Naive thymus-derived CD8-positive, alpha-beta T cell (primary cell): ENCODE results near the gene PBX4. TPM values are rescaled to one million over a fixed set of nuclear protein-coding genes. Genes with fewer than 3 reads are reported as not detected.
"Not testable (repeated sequence)": the region's sequence is repeated elsewhere in the genome, so short reads cannot be mapped to it uniquely, and the experiment has no call there.

Source experiments
- ATAC-seq, 2 donors: fragments of 150-1000 bp; cut with Tn5 transposase in 1 of 2; sonication (Bioruptor Pico), chemical (Tn5 transposase) in 1 of 2; 1 replicate in 1 of 2; 2 replicates in 1 of 2; pipeline ENCODE4 v1.10.0; 2021; ENCODE audit warnings: mild to moderate bottlenecking in 2 of 2, moderate library complexity in 2 of 2
- POLR2A ChIA-PET: fragments of 350-600 bp; sonication (Branson Sonifier 250); formaldehyde crosslinking; loops from one replicate; lab custom pipeline; 2021; ENCODE audit warnings: antibody characterized with exemption; lab: Charles Lee
- DNase-seq, 10 donors: peaks; one replicate each; pipeline versions ENCODE4 v3.0.0 to v3.0.0-alpha.2; 2020 to 2022
- H3K27ac Mint-ChIP-seq, 10 donors: one replicate each; pipeline ENCODE4 v1.8.0; 2020 to 2022; ENCODE audit warnings: mild to moderate bottlenecking in 10 of 10, mixed read lengths in 10 of 10, moderate library complexity in 4 of 10, inconsistent platforms in 1 of 10
- H3K27me3 Mint-ChIP-seq, 5 donors: one replicate each; pipeline ENCODE4 v1.8.0; 2021 to 2022; ENCODE audit warnings: mixed read lengths in 5 of 5
- H3K36me3 Mint-ChIP-seq, 3 donors: one replicate each; pipeline ENCODE4 v1.8.0; 2020 to 2022; ENCODE audit warnings: mixed read lengths in 3 of 3, mild to moderate bottlenecking in 2 of 3, inconsistent platforms in 1 of 3
- H3K4me1 Mint-ChIP-seq, 4 donors: one replicate each; pipeline ENCODE4 v1.8.0; 2021 to 2022; ENCODE audit warnings: mixed read lengths in 4 of 4
- H3K4me3 Mint-ChIP-seq, 10 donors: one replicate each; pipeline ENCODE4 v1.8.0; 2020 to 2022; ENCODE audit warnings: mild to moderate bottlenecking in 10 of 10, mixed read lengths in 10 of 10, moderate library complexity in 6 of 10, inconsistent platforms in 1 of 10
- H3K9me3 Mint-ChIP-seq, 9 donors: one replicate each; pipeline ENCODE4 v1.8.0; 2020 to 2022; ENCODE audit warnings: mixed read lengths in 9 of 9, mild to moderate bottlenecking in 3 of 9, inconsistent platforms in 1 of 9, moderate library complexity in 1 of 9
- polyA plus RNA-seq, 3 donors: library from polyadenylated mRNA; unstranded; fragments of 300-500 nt; fragmentation: Illumina TruSeq; gene quantifications; one replicate each; pipeline ENCODE4 v1.2.3, GENCODE V29; 2021
- total RNA-seq, 8 experiments: library from RNA in 2 of 8; stranded (reverse) in 2 of 8; gene quantifications; one replicate each; pipeline ENCODE4 v1.2.3 and lab custom pipeline; 2021 to 2026

PBX4 gene, protein sequence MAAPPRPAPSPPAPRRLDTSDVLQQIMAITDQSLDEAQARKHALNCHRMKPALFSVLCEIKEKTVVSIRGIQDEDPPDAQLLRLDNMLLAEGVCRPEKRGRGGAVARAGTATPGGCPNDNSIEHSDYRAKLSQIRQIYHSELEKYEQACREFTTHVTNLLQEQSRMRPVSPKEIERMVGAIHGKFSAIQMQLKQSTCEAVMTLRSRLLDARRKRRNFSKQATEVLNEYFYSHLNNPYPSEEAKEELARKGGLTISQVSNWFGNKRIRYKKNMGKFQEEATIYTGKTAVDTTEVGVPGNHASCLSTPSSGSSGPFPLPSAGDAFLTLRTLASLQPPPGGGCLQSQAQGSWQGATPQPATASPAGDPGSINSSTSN
- 10 to 100 TPM; 46.0 to 49.4 TPM for total RNA-seq
- polyA plus RNA-seq: 1 to 10 TPM; 2.6 to 6.9 (median 4.2) TPM
- total RNA-seq (lab: John Stamatoyannopoulos, UW): 6.0 to 33.3 (median 17.8) reads per million in 6 experiments

DNA sequence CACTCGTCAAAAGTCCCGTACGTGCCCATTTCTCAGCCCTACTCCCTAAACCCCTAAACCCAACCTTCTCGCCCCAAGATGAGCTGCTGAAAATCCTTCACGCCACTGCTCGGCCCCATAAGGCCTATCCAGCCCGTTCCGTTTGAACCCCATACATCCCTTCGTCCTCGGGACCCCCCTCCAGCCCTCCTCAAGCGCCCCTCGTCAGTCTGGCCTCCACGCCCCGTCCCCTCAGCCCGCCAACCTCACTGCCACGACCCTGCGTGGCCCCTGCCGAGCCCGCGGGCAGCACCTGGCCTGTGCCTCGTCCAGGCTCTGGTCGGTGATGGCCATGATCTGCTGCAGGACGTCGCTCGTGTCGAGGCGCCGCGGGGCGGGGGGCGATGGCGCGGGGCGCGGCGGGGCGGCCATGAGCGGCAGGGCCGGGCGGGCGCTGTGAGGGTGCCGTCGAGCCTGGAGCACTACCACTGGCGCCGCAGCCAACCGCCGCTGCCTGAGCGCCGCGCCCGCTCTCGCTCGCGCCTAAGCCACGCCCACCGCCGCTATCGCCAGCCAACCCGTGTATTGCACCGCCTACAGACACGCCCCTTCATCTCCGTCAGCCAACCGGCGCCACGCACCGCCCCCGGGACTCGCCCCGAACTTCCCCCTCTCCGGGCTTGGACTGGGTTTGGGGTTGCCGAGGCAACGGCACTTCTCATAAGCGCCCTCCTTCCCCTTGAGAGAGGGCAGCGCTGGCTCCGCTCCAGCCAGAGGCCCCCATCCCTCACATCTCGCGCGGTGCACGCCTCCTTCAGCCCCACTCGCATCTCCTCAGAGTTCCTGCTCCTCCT is at the start of gene PBX4:
Gene PBX4, minus strand, starts transcription at position 469 of the 833 bp plus-strand sequence. Its CDS starts 58 bp downstream, at position 411.
- peak; percentile 92 to 93 for ATAC-seq
- Mint-ChIP-seq H3K27ac (peak within 1 kb of the TSS; percentile 81 to 100 (median 97)), H3K4me3 (peak within 1 kb of the TSS; percentile 72 to 97 (median 93)), H3K4me1 (peaks cover 25 to 57% (median 49%) of the 10 kb centered on the region in 4 donors), H3K36me3 (peaks cover 0 to 17% (median 3%) of the 10 kb centered on the region in 3 donors), H3K27me3 (no peaks in the 10 kb centered on the region), H3K9me3 (no peaks in the 10 kb centered on the region)
- POLR2A ChIA-PET: interaction anchor here (0.8 to 3.6 kb wide), 10 partner anchors 9 to 70 kb away, joined by 3 to 23 read pairs (median 4); partner anchors contain the start of genes ATP13A1 and LPAR2
- DNase-seq: peak; percentile 96 to 100 (median 99)

DNA sequence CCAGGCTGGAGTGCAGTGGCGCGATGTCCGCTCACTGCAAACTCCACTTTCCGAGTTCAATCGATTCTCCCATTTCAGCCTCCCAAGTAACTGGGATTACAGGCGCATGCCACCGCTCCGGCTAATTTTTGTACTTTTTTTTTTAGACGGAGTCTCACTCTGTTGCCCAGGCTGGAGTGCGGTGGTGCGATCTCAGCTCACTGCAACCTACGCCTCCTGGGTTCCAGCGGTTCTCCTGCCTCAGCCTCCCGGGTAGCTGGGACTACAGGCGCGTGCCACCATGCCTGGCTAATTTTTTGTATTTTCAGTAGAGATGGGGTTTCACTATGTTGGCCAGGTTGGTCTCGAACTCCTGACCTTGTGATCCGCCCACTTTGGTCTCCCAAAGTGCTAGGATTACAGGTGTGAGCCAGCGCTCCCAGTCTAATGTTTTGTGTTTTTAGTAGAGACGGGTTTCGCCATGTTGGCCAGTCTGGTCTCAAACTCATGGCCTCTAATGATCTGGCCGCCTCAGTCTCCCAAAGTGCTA is 47.0 kb upstream of the PBX4 start:
- ATAC-seq, DNase-seq, H3K27me3 Mint-ChIP-seq: not testable (repeated sequence)
- Mint-ChIP-seq H3K27ac (peak overlapping the region in 6 of 10 donors; percentile 11 to 56 (median 32)), H3K9me3 (peaks cover 0 to 33% (median 0%) of the 10 kb centered on the region in 9 donors), H3K36me3 (peaks cover 0 to 20% (median 16%) of the 10 kb centered on the region in 3 donors), H3K4me1 (peaks cover 21 to 60% (median 45%) of the 10 kb centered on the region in 4 donors), H3K4me3 (peak overlapping the region in 4 of 10 donors; percentile 18 to 41 (median 26))
- POLR2A ChIA-PET: interaction anchor here (0.6 to 12.8 kb wide), 11 partner anchors 11 to 156 kb away, joined by 3 to 289 read pairs (median 5); partner anchors contain the start of genes LPAR2, ZNF14 and ZNF506

DNA sequence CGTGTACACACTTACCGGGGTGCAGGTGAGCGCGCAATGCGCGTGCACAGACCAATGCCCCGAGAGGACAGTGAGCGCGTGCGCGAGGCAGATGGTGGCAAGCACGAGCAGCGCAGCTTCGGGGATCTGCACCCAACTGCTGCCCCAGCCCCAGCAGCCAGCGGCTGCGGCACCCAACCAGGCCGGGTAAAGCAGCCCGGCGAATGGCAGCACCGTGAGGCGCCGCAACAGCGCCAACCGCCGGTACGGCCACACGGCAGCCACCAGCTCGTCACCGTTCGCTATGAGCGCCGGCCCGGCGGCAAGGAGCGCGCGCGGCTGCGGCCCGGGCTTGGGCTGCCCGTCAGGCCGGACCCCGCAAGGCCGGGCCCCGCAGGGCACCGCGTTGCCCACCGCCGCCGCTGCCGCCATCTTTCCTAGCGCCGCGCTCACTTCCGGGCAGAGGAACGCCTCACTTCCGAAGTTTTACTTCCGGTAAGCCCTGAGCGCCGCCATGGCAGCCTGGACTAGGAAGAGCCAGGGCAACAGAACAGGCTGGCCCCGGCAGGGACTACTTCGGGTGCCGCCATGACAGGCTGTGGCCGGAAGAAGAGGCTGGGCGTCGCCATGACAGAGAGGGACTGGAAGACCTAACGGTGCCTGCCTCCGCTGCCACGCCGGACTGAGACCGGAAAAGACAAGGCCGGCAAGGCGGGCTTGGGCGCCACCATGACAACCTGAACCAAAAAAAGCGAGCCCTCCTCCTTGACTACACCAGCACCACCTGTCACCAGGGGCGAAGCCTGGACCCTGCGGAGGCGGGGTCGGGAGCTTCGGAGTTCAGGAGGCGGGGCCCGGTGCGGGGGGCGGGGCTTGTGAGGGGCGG is 45.0 kb upstream of the PBX4 start, which contains the start of gene ATP13A1:
Gene ATP13A1, minus strand, starts transcription at position 421 of the 865 bp plus-strand sequence. Its CDS starts 10 bp downstream, at position 411.
- POLR2A ChIA-PET: interaction anchor here (0.6 to 12.8 kb wide), 34 partner anchors 9 to 1842 kb away, joined by 3 to 289 read pairs (median 4); partner anchors contain the start of genes GMIP, LPAR2, ZNF14 and ZNF253
- peak within 1 kb of the TSS; percentile 93 to 100 (median 98) for H3K27ac Mint-ChIP-seq

DNA sequence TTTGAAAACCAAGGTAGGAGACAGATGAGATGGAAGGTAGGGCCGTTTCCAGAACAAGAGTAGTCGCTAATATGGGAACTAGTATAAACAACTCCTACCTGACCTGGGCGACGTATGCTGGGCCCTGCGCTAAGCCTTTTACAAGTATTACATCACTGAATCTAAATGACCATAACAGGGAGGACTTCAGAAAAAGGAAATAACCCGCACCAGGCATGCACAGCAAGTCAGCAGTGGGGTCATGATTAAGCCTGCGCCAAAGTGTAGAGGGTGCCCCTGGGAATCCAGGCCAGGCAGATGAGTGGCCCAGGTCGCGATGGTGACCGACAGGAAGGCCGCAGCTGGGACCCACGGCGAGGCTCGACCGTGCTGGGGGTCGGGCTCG is 44.4 kb upstream of the PBX4 start:
- Mint-ChIP-seq H3K27me3 (no peaks in the 10 kb centered on the region), H3K36me3 (peaks cover 0 to 26% (median 9%) of the 10 kb centered on the region in 3 donors), H3K4me1 (peaks cover 23 to 49% (median 34%) of the 10 kb centered on the region in 4 donors)

More for the DNA sequence above, 45.0 kb upstream of the PBX4 start, which contains the start of gene ATP13A1:
- ATAC-seq (peak; percentile 73 to 76), DNase-seq (peak; percentile 81 to 98 (median 93))
- Mint-ChIP-seq H3K9me3 (peaks cover 0 to 18% (median 0%) of the 10 kb centered on the region in 9 donors), H3K27me3 (peaks cover 0 to 3% (median 0%) of the 10 kb centered on the region in 5 donors), H3K36me3 (peaks cover 0 to 19% (median 6%) of the 10 kb centered on the region in 3 donors), H3K4me3 (peak within 1 kb of the TSS; percentile 83 to 97 (median 94)), H3K4me1 (peaks cover 23 to 50% (median 40%) of the 10 kb centered on the region in 4 donors)

DNA sequence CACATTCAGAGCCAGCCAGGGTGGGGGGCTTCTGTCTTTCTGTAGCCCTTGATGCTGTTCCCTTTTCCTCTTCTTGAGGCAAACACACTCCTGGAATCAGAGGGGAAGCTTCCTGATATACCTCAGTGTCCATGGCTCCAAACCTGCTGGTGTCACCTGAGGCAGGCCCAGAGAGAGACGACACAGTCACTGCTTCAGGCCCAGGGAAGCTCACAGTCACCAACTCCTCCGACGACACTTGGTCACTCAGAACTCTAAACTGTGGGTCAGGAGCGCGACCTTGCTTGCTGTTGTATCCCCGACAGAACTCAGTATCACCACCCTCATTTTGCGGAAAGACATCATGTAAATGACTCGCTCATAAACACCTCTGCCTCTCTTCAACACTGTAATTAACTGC is 43.9 kb upstream of the PBX4 start:
- Mint-ChIP-seq H3K4me1 (peaks cover 23 to 44% (median 31%) of the 10 kb centered on the region in 4 donors), H3K27me3 (no peaks in the 10 kb centered on the region), H3K36me3 (peaks cover 0 to 30% (median 9%) of the 10 kb centered on the region in 3 donors), H3K27ac (peak overlapping the region; percentile 88 to 96 (median 93)), H3K9me3 (peaks cover 0 to 7% (median 0%) of the 10 kb centered on the region in 9 donors), H3K4me3 (peak overlapping the region; percentile 79 to 94 (median 91))
- POLR2A ChIA-PET: interaction anchor here (0.6 to 12.8 kb wide), 15 partner anchors 8 to 239 kb away, joined by 3 to 289 read pairs (median 11); partner anchors contain the start of genes GMIP, LPAR2, ZNF14 and ZNF506
- no peak for ATAC-seq
- DNase-seq: peak in 1 of 10 donors; percentile 53

More for the DNA sequence above, 44.4 kb upstream of the PBX4 start:
- DNase-seq (no peak), ATAC-seq (peak in 1 of 2 donors; percentile 0)
- H3K4me3 Mint-ChIP-seq: peak overlapping the region; percentile 79 to 94 (median 91)
- H3K27ac Mint-ChIP-seq: peak overlapping the region; percentile 88 to 96 (median 93)
- peaks cover 0 to 12% (median 0%) of the 10 kb centered on the region in 9 donors for H3K9me3 Mint-ChIP-seq
- POLR2A ChIA-PET: interaction anchor here (0.6 to 12.8 kb wide), 22 partner anchors 8 to 238 kb away, joined by 3 to 289 read pairs (median 6); partner anchors contain the start of genes GMIP, LPAR2, ZNF14 and ZNF253

DNA sequence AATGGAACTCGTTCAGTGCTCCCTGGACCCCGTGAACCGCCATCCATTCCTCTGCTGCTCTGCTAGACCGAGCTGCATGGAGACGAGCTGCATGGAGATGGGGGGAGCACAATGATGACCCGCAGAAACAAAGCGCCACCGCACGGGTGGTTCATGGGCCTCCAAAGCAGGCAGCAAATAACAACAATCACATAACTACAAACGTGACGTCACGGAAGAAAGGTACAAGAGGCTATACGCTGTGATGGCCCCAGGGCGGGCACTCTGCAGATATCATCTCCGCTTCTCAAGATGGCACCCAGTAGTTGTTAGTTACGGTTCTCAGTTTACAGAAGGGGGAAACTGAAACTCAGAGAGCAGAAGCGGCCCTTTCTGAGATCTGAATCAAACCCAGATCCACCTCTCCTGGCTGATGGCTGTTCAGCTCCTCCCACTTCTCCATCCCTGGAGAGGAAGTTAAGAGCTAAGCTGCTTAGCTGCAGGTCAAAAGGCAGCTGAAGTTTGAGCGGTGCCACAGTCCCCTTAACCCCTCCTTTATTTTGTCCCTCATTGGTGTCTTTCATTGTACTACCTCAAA is 43.3 kb upstream of the PBX4 start:
- POLR2A ChIA-PET: interaction anchor here (0.6 to 12.8 kb wide), 7 partner anchors 9 to 160 kb away, joined by 4 to 289 read pairs (median 20); partner anchors contain the start of genes LPAR2, ZNF14 and ZNF506
- peak in 1 of 10 donors; percentile 21 for DNase-seq
- ATAC-seq: no peak

DNA sequence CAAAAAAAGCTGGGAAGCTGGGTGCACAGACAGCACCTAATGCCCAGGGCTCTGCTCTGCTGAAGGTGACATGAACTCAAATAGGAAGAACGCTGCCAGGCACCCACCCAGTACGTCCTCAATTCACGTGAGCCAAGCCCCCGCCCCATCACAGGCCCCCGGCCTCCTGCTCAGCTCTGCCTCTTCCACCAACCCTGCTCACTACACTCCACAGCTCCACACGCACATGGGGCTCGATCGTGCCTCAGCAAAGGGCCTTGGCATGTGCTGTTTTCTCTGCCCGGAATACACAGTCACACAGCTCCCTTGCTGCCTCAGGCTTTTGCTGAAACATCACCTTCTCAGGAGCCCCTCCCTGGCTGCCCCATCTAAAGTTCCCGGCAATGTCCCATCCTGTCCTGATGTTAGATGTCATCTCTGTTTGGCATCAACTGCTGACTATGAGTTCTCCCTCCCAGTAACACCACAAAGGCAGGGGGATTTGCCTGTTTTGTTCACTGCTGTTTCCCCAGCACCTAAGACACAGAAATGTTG is 42.7 kb upstream of the PBX4 start:
- ATAC-seq: no peak
- Mint-ChIP-seq H3K4me3 (peak overlapping the region; percentile 71 to 93 (median 86)), H3K27me3 (no peaks in the 10 kb centered on the region), H3K9me3 (peaks cover 0 to 5% (median 0%) of the 10 kb centered on the region in 9 donors), H3K36me3 (peaks cover 0 to 41% (median 12%) of the 10 kb centered on the region in 3 donors), H3K4me1 (peaks cover 23 to 40% (median 29%) of the 10 kb centered on the region in 4 donors), H3K27ac (peak overlapping the region in 9 of 10 donors; percentile 19 to 96 (median 89))
- peak in 1 of 10 donors; percentile 50 for DNase-seq
- POLR2A ChIA-PET: interaction anchor here (1.3 to 12.8 kb wide), 5 partner anchors 9 to 161 kb away, joined by 4 to 289 read pairs (median 36); partner anchors contain the start of genes ZNF14 and ZNF506

More for the DNA sequence above, 43.3 kb upstream of the PBX4 start:
- Mint-ChIP-seq H3K27ac (peak overlapping the region; percentile 88 to 96 (median 93)), H3K27me3 (no peaks in the 10 kb centered on the region), H3K9me3 (peaks cover 0 to 5% (median 0%) of the 10 kb centered on the region in 9 donors), H3K36me3 (peaks cover 0 to 36% (median 11%) of the 10 kb centered on the region in 3 donors), H3K4me3 (peak overlapping the region; percentile 79 to 94 (median 91)), H3K4me1 (peaks cover 23 to 42% (median 30%) of the 10 kb centered on the region in 4 donors)

DNA sequence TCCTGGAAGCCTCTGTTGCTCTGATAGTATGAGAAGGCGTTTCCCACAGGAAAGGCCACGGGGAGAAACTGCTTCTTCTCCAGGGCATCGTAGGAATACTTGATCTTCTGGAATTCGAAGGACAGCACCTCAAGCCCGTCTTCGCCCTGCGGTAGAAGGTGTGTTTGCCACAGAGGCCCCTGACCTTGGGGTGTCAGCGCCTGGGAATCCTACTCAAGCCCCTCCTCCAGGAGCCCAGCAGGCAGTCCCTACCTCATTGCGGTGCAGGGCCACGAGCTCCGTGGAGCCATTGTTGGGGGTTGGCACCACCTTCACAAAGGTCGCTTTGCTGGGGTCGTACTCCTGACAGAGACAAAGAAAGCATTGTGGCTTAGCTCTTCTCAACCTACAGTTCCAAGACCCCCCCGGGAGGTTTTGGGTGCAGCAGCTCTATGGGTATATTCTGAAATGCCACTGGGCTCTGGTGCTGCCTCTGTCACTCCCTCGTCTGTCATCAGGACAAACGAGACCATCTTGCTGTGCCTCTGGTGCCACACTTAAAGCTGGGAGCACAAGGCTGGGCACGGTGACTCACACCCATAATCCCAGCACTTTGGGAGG is 41.3 kb upstream of the PBX4 start:
- H3K27me3 Mint-ChIP-seq: no peaks in the 10 kb centered on the region
- H3K27ac Mint-ChIP-seq: peak overlapping the region in 3 of 10 donors; percentile 3 to 55 (median 43)
- peaks cover 23 to 39% (median 28%) of the 10 kb centered on the region in 4 donors for H3K4me1 Mint-ChIP-seq
- peaks cover 0 to 56% (median 14%) of the 10 kb centered on the region in 3 donors for H3K36me3 Mint-ChIP-seq
- ATAC-seq: no peak
- peak in 1 of 10 donors; percentile 37 for DNase-seq
- H3K9me3 Mint-ChIP-seq: peaks cover 0 to 5% (median 0%) of the 10 kb centered on the region in 9 donors
- POLR2A ChIA-PET: interaction anchor here (0.6 to 2.2 kb wide), 4 partner anchors 8 to 395 kb away, joined by 3 to 13 read pairs (median 4); partner anchors contain the start of genes GMIP, ZNF101 and ZNF93
- H3K4me3 Mint-ChIP-seq: no peak overlapping the region

DNA sequence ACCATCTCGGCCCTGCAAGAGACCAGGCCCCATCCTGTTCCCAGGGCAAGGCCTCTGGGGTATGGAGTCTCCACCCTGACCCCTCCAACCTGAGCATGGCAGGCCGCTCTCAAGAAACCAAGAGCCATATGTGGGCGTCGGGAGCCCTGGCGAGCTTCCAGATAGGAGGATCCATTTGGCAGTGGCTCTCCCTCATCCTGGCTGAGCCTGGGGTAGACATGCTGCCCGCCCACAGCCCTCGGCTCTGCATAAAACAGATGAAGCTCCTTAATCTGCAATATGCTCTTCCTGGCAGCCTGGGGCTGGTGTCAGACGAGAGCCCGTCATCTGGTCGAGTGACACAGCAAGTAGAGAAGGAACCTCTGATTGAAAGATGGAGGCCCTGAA is 38.9 kb upstream of the PBX4 start:
- Mint-ChIP-seq H3K9me3 (no peaks in the 10 kb centered on the region), H3K27me3 (no peaks in the 10 kb centered on the region), H3K27ac (peak overlapping the region in 3 of 10 donors; percentile 5 to 48 (median 46)), H3K4me1 (peaks cover 15 to 34% (median 24%) of the 10 kb centered on the region in 4 donors), H3K4me3 (no peak overlapping the region), H3K36me3 (peaks cover 0 to 74% (median 14%) of the 10 kb centered on the region in 3 donors)
- DNase-seq: no peak
- POLR2A ChIA-PET: interaction anchor here (0.6 to 6.2 kb wide), 3 partner anchors 11 to 152 kb away, joined by 5 to 50 read pairs (median 8); partner anchors contain the start of gene ZNF101
- no peak for ATAC-seq
